HG03558 (cell line): ENCODE data around the gene KCNG2.
"Not testable (repeated sequence)": the region's sequence is repeated elsewhere in the genome, so short reads cannot be mapped to it uniquely, and the experiment has no call there.

Source experiments
- ATAC-seq: cut with Tn5 transposase; IDR thresholded peaks from one replicate; pipeline ENCODE4 v1.9.1; 2021; ENCODE audit warnings: moderate number of reproducible peaks; ENCODE audit not compliant: unreplicated experiment; ENCODE audit errors: extremely low read depth

Gene KCNG2

GRCh38 chr18:79865951-79866350 is 68.2 kb downstream of the KCNG2 start:
- not testable (repeated sequence) for ATAC-seq

- no peak for ATAC-seq
These were observed 69.3 kb downstream of the KCNG2 start for GRCh38 chr18:79866889-79867574.

- ATAC-seq: no peak
These were observed 69.9 kb downstream of the KCNG2 start for GRCh38 chr18:79867666-79868065.

- no peak for ATAC-seq
These were observed 70.5 kb downstream of the KCNG2 start for GRCh38 chr18:79868168-79868784.

GRCh38 chr18:79868811-79869541 is 71.2 kb downstream of the KCNG2 start:
- ATAC-seq: no peak

- ATAC-seq: no peak
These were observed 72.0 kb downstream of the KCNG2 start for GRCh38 chr18:79869591-79870300.

GRCh38 chr18:79870301-79871025 is 72.7 kb downstream of the KCNG2 start:
- ATAC-seq: no peak

GRCh38 chr18:79871026-79871390 is 73.3 kb downstream of the KCNG2 start:
- ATAC-seq: no peak

GRCh38 chr18:79871481-79872091 is 73.8 kb downstream of the KCNG2 start:
- ATAC-seq: no peak

GRCh38 chr18:79872527-79873444 is 75.0 kb downstream of the KCNG2 start:
- no peak for ATAC-seq

- ATAC-seq: no peak
These were observed 75.8 kb downstream of the KCNG2 start for GRCh38 chr18:79873449-79874110.

- no peak for ATAC-seq
These were observed 77.1 kb downstream of the KCNG2 start for GRCh38 chr18:79874553-79875530.

GRCh38 chr18:79875531-79875919 is 77.8 kb downstream of the KCNG2 start:
- no peak for ATAC-seq

GRCh38 chr18:79875931-79876461 is 78.3 kb downstream of the KCNG2 start:
- no peak for ATAC-seq

- ATAC-seq: no peak
These were observed 78.8 kb downstream of the KCNG2 start for GRCh38 chr18:79876497-79876896.

GRCh38 chr18:79877163-79878091 is 79.7 kb downstream of the KCNG2 start:
- ATAC-seq: no peak
